CD1c-positive myeloid dendritic cell (primary cell): ENCODE results near the gene IL36RN.
A peak's percentile ranks its signal among the peaks of the same experiment; 100 is the strongest.
"Not testable (repeated sequence)": the region's sequence is repeated elsewhere in the genome, so short reads cannot be mapped to it uniquely, and the experiment has no call there.

ENCODE experiments used
- DNase-seq: peaks from one replicate; pipeline ENCODE4 v3.0.0-alpha.2; 2016; ENCODE audit errors: extremely low spot score

The IL36RN gene

DNA sequence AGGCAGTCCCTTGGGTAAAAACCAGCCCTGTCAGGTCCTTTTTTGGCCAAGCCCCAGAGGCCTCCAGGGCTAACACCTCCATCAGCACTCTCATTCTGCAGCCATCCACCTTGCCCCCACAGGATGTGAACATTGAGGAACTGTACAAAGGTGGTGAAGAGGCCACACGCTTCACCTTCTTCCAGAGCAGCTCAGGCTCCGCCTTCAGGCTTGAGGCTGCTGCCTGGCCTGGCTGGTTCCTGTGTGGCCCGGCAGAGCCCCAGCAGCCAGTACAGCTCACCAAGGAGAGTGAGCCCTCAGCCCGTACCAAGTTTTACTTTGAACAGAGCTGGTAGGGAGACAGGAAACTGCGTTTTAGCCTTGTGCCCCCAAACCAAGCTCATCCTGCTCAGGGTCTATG, 16.0 kb downstream of the IL36RN start:
- no peak for DNase-seq

DNA sequence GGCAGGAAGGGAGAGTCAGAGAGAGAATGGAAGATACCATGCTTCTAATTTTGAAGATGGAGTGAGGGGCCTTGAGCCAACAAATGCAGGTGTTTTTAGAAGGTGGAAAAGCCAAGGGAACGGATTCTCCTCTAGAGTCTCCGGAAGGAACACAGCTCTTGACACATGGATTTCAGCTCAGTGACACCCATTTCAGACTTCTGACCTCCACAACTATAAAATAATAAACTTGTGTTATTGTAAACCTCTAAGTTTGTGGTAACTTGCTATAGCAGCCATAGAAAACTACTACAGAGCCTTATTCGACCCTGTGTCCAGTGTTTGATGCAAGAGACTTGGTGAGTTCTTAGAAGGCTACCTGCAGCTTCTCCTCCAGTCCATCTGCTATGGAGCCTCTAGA, 16.6 kb downstream of the IL36RN start:
- DNase-seq = no peak

DNA sequence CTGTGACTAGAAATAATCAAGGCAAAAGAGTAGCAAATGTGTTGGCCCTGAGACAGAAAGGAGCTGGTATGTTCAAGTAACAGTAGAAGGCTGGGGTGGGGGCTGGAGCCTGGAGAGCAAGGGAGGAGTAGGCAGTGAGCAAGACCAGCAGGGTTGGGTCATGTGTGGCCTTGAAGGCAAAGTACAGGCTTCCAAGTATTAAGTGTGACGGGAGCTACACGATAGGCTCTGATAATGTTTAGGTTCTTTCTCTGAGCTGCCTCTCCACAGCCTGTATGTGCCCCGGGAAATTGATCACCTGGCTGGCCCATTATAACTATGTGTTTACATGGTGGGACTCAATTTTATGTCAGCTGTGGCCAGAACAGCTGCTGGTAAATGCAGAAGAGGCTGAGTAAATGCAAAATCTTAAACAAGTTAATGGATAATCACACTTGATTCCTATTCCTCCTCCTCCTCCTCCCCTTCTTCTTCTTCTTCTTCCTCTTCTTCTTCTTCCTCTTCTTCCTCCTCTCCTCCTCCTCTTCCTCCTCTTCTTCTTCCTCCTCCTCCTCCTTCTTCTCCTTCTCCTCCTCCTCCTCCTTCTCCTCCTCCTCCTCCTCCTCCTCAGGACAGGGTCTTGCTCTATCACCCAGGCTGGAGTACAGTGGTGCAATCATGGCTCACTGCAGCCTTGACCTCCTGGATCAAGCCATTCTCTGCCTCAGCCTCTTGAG, 18.1 kb downstream of the IL36RN start:
- DNase-seq = no peak

DNA sequence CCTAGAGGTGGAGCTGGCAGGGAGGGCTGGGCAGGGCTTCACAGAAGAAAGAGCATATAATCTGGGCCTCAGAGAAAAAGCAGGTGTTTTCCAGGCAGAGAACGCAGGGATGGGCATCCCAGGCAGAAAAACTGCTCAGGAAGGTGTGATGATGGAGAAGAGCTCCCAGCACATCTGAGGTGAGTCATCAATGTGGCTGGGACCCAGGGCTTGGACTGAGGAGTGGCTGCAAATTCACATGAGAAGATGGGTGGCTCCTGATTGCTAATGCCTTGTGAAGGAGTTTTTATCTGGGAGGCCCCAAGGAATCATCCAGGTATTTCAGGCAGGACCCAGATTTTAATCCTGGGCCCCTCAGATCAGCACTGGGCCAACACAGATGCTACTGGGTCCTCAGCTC, 18.9 kb downstream of the IL36RN start:
- no peak for DNase-seq

DNA sequence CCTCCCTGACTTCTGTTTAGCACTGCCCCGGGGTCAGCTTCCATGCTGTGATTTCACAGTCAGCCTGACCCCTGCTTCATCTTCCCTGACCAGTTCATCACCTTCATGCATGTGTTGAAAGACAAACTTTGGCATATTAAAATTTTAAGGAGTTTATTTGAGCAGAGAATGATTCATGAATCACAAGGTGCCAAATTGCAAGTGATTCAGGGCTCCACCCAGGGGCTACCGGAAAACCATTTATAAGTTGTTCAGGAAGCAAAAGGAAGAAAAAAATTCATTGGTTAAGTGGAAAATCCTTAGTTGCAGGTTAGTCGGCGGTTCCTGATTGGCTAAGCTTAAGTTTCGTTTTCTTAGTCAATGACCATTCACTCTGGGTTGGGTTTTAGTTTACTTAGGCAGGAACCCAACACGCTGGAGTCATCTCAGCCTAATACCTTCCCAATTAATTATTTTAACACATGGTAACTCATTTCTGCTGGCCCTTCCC, 19.4 kb downstream of the IL36RN start:
- no peak for DNase-seq

DNA sequence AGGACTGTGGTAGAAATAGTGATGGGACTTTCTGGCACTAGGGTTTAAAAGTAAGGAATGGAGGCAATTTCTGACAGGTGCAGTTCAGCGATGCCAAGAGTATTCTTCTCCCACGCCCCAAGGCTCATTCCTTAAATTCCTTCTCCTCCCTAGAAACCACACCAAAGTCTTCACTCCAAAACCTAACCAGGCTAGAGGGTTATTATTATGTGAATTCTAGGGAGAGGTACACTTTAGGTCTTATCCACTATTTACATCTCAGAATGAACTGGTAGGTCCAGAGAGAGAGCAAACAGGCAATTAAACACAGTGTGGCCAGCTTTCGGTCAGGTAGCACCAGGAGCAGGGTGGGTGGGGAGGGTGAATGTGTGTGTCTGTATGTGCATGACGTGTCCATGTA, 20.1 kb downstream of the IL36RN start:
- DNase-seq = no peak

DNA sequence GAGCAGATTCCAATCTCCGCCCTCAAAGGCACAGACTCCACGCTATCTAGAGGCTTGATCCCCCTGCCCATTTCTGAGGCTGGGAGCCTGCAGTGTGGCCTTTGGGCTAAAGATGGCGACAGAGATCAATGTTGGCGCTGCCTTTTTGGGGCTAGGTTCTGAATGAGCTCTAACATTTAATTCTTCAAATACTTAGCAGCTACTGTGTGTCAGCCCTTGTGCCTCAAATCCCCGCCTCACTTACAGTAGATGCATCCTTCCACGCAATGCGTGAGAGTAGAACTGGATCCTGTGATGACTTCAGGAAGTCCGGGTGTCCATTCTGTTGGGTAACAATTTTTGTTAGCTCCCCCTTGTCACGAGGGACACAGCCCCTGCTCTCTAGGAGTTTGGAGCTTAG, 21.1 kb downstream of the IL36RN start:
- DNase-seq = peak; percentile 79

DNA sequence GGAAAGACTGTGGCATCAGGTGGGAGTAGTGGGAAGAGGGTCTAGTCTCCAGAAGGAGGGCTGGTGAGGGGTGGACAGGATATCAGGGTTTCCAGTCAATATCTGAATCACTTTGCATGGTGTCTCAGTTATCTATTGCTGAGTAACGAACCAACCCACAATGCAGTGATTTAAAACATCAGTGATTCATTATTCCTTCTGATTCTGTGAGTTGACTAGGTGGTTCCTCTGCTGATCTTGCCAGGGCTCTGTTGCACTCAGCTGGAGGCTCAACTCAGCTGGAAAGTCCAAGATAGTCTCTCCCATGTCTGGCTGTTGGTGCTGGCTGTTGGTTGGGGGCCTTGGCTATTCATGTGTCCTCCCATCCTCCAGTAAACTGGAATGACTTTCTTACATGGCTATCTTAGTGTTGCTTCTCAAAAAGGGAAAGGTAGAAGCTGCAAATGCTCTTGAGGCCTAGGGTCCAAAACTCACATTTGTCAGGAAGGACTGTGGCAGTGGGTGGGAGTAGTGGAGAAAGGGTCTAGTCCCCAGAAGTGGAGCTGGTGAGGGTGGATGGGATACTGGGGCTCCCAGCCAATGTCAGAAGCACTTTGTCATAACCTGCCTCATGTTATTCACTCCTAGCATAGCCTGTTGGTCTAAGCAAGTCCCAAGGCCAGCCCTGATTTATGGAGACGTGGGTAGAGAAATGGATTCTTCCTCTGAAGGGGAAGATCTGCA, 22.7 kb downstream of the IL36RN start:
- DNase-seq = peak; percentile 48

DNA sequence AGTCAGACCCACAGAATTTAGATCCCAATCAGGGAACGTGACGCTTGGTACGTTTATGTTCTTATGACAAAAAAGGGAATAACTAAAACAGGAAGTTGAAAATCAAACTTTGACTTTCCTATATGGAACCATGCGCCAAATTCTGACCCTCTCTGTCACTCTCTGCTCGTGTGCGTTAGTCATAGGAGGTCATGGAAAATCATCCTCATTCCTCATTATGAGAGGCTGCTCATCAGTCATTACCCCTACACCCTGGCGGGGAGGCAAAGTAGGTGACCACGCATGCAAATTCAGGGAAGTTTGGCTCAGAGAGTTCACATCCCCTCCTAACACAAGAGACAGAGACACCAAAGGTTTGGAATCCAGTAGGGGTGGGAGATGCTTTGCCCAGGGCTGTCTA, 24.3 kb downstream of the IL36RN start:
- peak; percentile 95 for DNase-seq

DNA sequence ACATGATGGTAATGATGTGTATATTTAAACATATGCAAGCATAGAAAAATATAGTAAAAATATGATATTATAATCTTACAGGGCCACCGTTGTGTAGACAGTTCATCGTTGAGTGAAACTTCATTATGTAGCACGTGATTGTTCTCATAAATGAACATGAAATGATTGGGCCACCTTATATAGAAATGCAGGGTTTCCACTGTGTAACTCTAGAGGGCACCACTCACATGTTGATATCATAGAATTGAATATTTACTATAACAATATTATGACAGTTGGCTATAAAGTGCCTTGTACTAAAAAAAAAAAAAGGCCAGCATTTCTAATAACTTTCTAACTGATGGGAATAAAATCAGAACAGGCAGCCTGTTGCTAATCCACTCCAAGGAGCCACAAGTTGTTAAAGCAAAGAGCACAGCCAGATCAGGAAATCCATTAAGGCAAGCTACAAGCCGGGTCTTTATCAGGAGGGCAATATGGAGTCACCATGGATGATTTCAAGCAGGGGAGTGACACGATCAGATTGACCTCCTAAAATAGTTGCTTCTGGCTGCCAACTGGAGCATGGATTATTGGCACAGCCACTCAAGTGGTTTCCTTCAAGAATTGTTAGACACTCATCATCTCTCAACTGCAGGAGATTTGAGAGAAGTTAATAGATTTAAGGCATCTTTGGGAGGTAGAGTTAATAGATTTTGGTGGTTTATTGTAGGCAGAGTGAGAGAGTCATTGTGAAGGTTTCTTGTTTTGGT, 25.4 kb downstream of the IL36RN start:
- peak; percentile 70 for DNase-seq

DNA sequence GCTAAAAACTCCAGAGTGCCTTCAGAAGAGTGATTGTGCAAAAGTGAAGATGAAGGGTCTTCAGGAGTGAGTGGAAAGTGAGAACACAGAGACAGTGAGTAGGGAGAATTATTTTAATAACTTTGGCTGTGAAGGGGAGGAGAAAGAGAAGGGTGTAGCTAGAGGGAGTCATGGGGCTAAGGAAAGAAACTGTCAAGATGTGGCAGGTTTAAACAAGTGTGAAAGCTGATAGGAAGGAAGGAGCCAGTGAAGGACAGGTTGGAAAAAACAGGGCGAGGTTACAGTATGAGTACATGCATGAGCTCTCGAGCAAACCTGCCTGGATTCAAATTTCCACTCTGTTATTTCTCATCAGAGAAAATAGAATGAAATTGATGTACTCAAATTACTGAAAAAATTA, 26.5 kb downstream of the IL36RN start:
- no peak for DNase-seq

DNA sequence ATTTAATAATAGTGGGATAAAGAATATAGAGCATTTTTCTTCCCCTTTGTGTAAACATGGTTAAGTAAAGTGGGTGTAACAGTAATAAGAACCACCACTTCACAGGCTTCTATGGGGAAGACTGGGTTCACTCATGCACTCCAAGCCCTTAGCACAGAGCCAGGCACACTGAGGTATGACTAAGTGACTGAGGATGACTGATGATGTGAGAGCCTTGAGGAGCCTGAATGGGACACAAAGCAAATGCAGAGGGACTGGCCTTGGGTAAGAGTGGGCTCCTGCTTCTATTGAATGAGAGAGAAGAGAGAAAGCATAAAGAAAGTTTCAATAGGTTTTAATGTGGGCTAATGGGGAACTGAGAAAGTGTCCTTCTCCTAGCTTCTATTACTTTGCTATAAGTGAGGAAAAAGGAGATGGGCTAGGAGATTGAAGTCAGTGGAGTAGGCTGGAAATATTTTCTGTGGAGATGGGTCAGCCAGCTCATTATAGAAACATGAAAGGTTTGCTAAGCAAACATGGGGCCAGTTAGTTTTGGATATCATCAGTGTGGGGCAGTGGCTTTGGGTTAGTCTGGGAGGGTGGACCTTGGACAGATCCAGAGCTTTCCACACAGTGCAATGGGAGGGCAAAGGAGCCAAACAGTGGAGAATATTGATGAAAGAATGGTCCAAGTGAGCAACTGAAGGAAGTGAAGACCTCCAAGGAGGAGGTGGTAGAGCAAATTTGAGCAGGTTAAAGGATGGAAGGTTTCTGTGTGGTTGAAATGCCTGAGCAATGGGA, 29.4 kb downstream of the IL36RN start:
- DNase-seq = peak; percentile 62

DNA sequence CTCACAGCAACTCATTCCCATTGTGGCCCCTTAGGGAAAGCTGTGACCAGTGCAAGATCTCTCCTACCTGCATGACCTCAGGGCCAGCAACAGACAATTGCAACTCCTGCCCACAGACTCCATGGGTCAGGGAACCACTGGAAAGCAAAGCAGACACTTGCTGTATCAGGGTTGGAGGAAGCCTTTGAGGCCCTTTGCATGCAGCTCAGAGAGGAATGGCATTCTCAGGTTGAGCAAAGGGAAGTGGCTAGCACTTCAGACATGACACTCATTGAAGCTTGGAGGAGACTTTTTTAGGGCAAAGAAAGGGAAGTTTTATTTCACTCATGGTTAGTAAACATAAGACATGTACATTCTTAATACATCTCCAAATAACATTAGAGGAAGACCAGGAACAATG, 30.9 kb downstream of the IL36RN start:
- peak; percentile 84 for DNase-seq

DNA sequence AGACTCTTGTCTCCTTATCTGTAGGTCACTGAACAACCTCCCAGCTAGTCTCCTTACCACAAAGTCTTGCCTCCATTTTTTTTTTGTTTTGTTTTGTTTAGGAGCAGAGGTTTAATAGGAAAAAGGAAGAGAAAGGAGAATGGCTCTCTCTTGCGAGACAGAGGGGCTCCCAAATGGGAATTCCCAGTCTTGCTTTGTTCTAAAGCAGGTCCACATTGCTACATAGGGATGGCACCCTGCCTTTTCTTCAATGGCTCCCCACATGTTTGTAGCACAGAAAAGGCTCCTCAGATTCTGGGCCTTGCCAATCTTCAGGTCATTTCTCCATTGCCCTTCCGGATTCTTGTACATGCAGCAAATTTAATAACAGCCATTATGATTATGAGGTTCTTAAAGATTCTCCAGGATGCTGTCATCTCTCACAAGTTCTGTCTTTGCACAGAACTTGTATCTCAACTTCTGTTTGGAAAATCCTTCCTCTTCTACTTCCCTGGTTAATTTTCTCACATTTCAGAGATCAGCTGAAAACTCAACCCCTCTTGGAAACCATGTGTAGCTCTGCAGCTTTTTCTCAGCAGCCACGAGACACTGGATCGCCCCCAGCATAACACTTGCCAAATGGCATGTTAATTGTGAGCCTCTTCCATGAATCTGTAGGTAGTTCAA, 32.4 kb downstream of the IL36RN start:
- DNase-seq = no peak

DNA sequence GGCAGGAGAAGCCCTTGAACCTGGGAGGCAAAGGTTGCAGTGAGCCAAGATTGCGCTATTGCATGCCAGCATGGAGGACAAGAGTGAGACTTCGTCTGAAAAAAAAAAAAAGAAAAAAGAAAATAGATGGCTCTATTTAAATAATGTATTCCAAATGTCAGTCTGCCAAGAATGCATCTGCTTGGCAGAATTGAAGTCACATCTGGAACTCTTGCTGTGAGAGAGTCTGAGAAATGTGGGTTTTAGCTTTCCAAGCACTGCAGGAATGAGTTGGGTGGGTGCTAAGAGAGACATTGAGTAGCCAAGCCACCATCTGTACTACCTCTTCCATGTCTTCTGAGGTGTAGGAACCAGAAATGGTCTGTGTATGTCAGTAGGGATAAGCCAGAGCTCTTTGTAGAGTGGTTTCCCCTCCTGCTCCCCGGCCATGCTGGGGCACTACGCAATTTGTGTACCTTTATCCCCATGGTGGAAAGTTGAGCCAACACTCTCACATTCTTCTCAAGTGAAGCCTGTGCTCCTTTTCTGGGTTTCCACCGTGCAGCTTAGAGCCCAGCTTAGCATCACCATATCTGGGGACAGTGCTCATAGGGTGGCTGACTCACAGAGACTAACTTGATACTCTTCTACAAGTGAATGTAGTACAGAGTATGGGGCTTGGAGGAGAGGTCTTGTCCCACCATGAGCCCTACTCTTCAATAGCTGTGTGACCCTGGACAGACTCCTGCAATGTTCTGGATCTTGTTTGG, 34.0 kb downstream of the IL36RN start:
- no peak for DNase-seq

DNA sequence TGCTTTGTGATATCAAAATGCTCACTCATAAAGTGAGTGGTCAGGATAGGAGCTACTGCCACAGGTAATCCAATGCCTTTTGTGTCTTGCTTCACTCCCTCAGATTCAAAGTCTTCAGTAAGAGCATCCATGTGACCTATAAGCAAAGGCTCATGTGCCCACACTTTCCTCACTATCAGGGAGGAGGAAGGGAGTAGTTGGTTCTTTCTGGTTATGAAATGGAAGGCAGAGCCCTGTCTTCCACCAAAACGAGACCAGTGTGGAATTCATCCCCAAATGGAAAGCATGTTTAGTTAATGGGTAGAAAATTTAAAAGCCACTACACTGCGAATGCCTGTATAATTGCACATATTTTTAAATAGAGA, 34.6 kb downstream of the IL36RN start:
- no peak for DNase-seq

DNA sequence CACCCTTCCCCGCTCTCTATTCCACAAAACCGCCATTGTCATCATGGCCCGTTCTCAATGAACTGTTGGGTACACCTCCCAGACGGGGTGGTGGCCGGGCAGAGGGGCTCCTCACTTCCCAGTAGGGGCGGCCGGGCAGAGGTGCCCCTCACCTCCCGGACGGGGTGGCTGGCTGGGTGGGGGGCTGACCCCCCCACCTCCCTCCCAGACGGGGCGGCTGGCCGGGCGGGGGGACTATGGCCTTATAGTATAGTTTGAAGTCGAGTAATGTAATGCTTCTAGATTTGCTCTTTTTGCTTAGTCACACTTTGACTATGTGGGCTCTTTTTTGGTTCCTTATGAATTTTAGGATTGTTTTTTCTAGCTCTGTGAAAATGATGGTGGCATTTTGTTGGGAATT, 37.3 kb downstream of the IL36RN start:
- not testable (repeated sequence) for DNase-seq

DNA sequence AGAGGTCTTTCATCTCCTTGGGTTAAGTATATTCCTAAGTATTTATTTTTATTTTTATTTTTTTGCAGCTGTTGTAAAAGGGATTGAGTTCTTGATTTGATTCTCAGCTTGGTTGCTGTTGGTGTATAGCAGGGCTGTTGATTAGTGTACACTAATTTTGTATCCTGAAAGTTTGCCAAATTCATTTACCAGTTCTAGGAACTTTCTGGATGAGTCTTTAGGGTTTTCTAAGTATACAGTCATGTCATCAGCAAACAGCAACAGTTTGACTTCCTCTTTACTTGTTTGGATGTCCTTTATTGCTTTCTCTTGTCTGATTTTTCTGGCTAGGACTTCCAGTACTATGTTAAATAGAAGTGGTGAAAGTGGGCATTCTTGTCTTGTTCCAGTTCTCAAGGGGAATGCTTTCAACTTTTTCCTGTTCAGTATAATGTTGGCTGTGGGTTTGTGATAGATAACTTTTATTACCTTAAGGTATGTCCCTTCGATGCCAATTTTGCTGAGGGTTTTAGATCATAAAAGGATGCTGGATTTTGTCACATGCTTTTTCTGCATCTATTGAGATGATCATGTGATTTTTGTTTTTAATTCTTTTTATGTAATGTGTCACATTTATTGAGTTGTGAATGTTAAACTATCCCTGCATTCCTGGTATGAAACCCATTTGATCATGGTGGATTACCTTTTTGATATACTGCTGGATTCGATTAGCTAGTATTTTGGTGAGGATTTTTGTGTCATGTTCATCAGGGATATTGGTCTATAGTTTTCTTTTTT, 38.0 kb downstream of the IL36RN start:
- peak; percentile 81 for DNase-seq

DNA sequence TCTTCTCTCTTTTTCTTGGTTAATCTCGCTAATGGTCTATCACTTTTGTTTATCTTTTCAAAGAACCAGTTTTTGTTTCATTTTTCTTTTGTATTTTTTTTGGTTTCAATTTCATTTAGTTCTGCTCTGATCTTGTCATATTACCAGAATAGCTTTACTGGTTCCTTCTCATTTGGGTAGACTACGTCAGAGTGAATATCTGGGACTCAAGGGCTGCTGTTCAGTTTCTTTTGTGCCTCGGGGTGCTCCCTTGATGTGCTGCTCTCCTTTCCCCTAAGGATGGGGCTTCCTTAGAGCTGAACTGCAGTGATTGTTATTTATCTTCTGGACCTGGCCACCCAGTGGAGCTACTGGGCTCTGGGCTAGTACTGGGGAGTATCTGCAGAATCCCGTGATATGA, 39.0 kb downstream of the IL36RN start:
- peak; percentile 58 for DNase-seq

DNA sequence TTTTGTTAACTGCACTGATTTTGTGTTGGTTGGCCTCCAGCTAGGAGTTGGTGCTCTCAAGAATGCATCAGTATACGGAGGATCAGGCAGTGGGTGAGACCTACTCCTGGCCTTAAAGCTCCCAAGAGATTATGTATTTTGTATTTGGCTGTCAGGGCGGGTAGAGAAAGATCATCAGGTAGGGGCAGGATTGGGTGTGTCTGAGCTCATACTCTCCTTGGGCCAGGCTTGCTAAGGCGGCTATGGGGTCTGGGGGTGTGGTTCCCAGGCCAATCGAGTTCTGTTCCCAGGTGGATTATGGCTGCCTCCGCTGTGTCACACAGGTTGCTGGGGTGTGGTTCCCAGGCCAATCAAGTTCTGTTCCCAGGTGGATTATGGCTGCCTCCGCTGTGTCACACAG, 39.5 kb downstream of the IL36RN start:
- no peak for DNase-seq
